ENCODE data around the gene AGAP5. TPM values are rescaled to one million over a fixed set of nuclear protein-coding genes. Genes with fewer than 3 reads are reported as not detected.
A peak's percentile ranks its signal among the peaks of the same experiment; 100 is the strongest.
"Not testable (repeated sequence)": the region's sequence is repeated elsewhere in the genome, so short reads cannot be mapped to it uniquely, and the experiment has no call there.

The AGAP5 gene
- total and polyA plus RNA-seq, 2 of the 4 experiments (the other 2 are of a cell fraction) = 1.8 to 4.1 TPM

DNA sequence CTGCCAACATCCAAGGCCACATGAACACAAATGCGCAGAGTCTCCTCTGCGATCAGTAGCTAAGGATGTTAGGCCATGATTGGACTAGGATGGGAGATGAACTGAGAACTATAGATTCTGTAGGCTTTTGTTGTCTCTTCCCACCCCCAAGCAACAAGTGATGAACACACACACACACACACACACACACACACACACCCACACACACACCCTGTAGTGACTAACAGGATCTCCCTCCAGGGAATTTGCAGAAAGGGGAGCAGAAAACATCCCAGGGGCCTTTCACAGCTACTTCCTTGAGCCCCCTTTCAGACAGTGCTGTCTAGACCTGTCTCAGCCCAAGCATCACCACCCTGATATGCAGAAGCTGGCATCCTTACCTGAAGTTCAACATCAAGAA lies 8.6 kb upstream of the AGAP5 start:
- H3K14ac ChIP-seq (replicated peaks; ENCODE audit: low read depth, low read length); H4K8ac ChIP-seq (ENCODE audit: low read depth in 2 of 2, low read length in 2 of 2); intact Hi-C loops (cut with micrococcal nuclease); H4K5ac ChIP-seq (ENCODE audit: low read depth, low read length); H3K4me3 ChIP-seq (ENCODE audit: insufficient read depth, low read depth, low read length); H3K9me3 ChIP-seq (ENCODE audit: control insufficient read depth, insufficient read depth, low read length); H3K4me2 ChIP-seq (ENCODE audit: low read depth, low read length); H4K20me1 ChIP-seq (ENCODE audit: insufficient read depth, low read length); BruUV-seq (replicated peaks); H3K9me1 ChIP-seq (ENCODE audit: insufficient read depth, low read length); H4K91ac ChIP-seq (ENCODE audit: insufficient read depth, low read depth, low read length); H2AFZ ChIP-seq (replicated peaks; ENCODE audit: low read length, poor library complexity); ATAC-seq (ENCODE audit: low read depth); H2BK5ac ChIP-seq (ENCODE audit: low read depth, low read length, poor library complexity, severe bottlenecking); in situ Hi-C loops (cut with MboI; ENCODE audit: low sequenced_read_pairs); H3K23ac ChIP-seq (ENCODE audit: low read depth, low read length); H3K27me3 ChIP-seq (ENCODE audit: control insufficient read depth, insufficient read depth, low read length); H3K36me3 ChIP-seq (ENCODE audit: control insufficient read depth, insufficient read depth, low read length); dilution Hi-C loops (cut with HindIII; ENCODE audit: low sequenced_read_pairs, unreplicated experiment); H3K79me1 ChIP-seq (ENCODE audit: low read depth in 1 of 2, low read length in 2 of 2); CTCF ChIA-PET; H2BK20ac ChIP-seq (ENCODE audit: low read depth, low read length); H2AK5ac ChIP-seq (ENCODE audit: low read depth, low read length); H3K56ac ChIP-seq (ENCODE audit: extremely low read depth, insufficient read depth, low read length); H3K4ac ChIP-seq (ENCODE audit: low read depth, low read length); H3K9ac ChIP-seq (ENCODE audit: low read depth, low read length); H2BK15ac ChIP-seq (ENCODE audit: low read depth, low read length); H2BK120ac ChIP-seq (ENCODE audit: low read depth, low read length); H2AK9ac ChIP-seq (replicated peaks; ENCODE audit: low read depth, low read length, poor library complexity); H3K27ac ChIP-seq (ENCODE audit: insufficient read depth, low read length); H3K18ac ChIP-seq (ENCODE audit: low read depth, low read length): not testable (repeated sequence)
- no CpG with 5 or more reads among the region's 2 CpGs for WGBS, 2 experiments (ENCODE audit: extremely low coverage in 2 of 2, insufficient read length in 1 of 2)
- H3K4me1 ChIP-seq (ENCODE audit: control insufficient read depth, insufficient read depth, low read length) = peaks cover 12% of the 10 kb centered on the region
- POLR2A ChIA-PET (ENCODE audit: unreplicated experiment) = interaction anchor here (0.6 kb wide), 2 partner anchors 15 to 25 kb away, joined by 3 read pairs; no protein-coding TSS in a partner anchor
- DNase-seq = peak; percentile 24

GRCh38 chr10:73705506-73706072 lies 7.7 kb upstream of the AGAP5 start:
- H3K27me3 ChIP-seq (ENCODE audit: control insufficient read depth, insufficient read depth, low read length); H3K14ac ChIP-seq (replicated peaks; ENCODE audit: low read depth, low read length); H3K27ac ChIP-seq (ENCODE audit: insufficient read depth, low read length); BruUV-seq (replicated peaks); intact Hi-C loops (cut with micrococcal nuclease); H2AFZ ChIP-seq (replicated peaks; ENCODE audit: low read length, poor library complexity); H4K20me1 ChIP-seq (ENCODE audit: insufficient read depth, low read length); H2AK9ac ChIP-seq (replicated peaks; ENCODE audit: low read depth, low read length, poor library complexity); POLR2A ChIA-PET (ENCODE audit: unreplicated experiment); H3K56ac ChIP-seq (ENCODE audit: extremely low read depth, insufficient read depth, low read length); H3K4me2 ChIP-seq (ENCODE audit: low read depth, low read length); H3K4me3 ChIP-seq (ENCODE audit: insufficient read depth, low read depth, low read length); H2BK120ac ChIP-seq (ENCODE audit: low read depth, low read length); H2BK15ac ChIP-seq (ENCODE audit: low read depth, low read length); H4K91ac ChIP-seq (ENCODE audit: insufficient read depth, low read depth, low read length); H3K9me1 ChIP-seq (ENCODE audit: insufficient read depth, low read length); H4K8ac ChIP-seq (ENCODE audit: low read depth in 2 of 2, low read length in 2 of 2); H3K4ac ChIP-seq (ENCODE audit: low read depth, low read length); dilution Hi-C loops (cut with HindIII; ENCODE audit: low sequenced_read_pairs, unreplicated experiment); H3K18ac ChIP-seq (ENCODE audit: low read depth, low read length); H3K9me3 ChIP-seq (ENCODE audit: control insufficient read depth, insufficient read depth, low read length); H3K9ac ChIP-seq (ENCODE audit: low read depth, low read length); H2BK5ac ChIP-seq (ENCODE audit: low read depth, low read length, poor library complexity, severe bottlenecking); in situ Hi-C loops (cut with MboI; ENCODE audit: low sequenced_read_pairs); H4K5ac ChIP-seq (ENCODE audit: low read depth, low read length); H2AK5ac ChIP-seq (ENCODE audit: low read depth, low read length); H2BK20ac ChIP-seq (ENCODE audit: low read depth, low read length); CTCF ChIA-PET; H3K23ac ChIP-seq (ENCODE audit: low read depth, low read length); ATAC-seq (ENCODE audit: low read depth); H3K36me3 ChIP-seq (ENCODE audit: control insufficient read depth, insufficient read depth, low read length); H3K79me1 ChIP-seq (ENCODE audit: low read depth in 1 of 2, low read length in 2 of 2): not testable (repeated sequence)
- DNase-seq = peak; percentile 28
- peaks cover 12% of the 10 kb centered on the region for H3K4me1 ChIP-seq (ENCODE audit: control insufficient read depth, insufficient read depth, low read length)
- WGBS, 2 experiments (ENCODE audit: extremely low coverage in 2 of 2, insufficient read length in 1 of 2) = no CpG with 5 or more reads among the region's 1 CpG
